HepG2 (cell line): Measurements from ENCODE around the gene TUBB4A. TPM values are rescaled to one million over a fixed set of nuclear protein-coding genes. Genes with fewer than 3 reads are reported as not detected.
A peak's percentile ranks its signal among the peaks of the same experiment; 100 is the strongest.

Experiments
- ATAC-seq: fragments of 200-7000 bp; cut with Tn5 transposase; 3 replicates; pipeline ENCODE4 v1.9.1; 2020; ENCODE audit warnings: mild to moderate bottlenecking, moderate library complexity
- BruUV-seq: library from RNA; stranded (reverse); fragments of 400-500 nt; replicated peaks from 2 replicates; lab custom pipeline; 2021; lab: Mats Ljungman, UMichigan
- CTCF ChIA-PET: fragments of 300-600 bp; formaldehyde crosslinking; extraction: SDS; loops from one replicate; lab custom pipeline; 2021; ENCODE audit warnings: low total read pairs, inconsistent platforms, low intra/inter-chr PET ratio; lab: Yijun Ruan, JAX
- POLR2A ChIA-PET: fragments of 350-600 bp; sonication (Branson Sonifier 250); formaldehyde crosslinking; loops from one replicate; lab custom pipeline; 2020; ENCODE audit warnings: antibody characterized with exemption, inconsistent platforms; lab: Yijun Ruan, JAX
- DNase-seq: peaks from one replicate; pipeline ENCODE4 v3.0.0-alpha.2; 2015; ENCODE audit warnings: low spot score
- FAIRE-seq: peaks from 3 replicates; lab custom pipeline; 2011; peaks lifted over from hg19 to GRCh38; lab: Jason Lieb, UNC
- H2AFZ ChIP-seq: one replicate; pipeline ENCODE4 v1.6.1; 2011; ENCODE audit warnings: low read length, inconsistent platforms
- H3K27ac ChIP-seq: fragments of 300-600 bp; 3 replicates; pipeline ENCODE4 v1.8.0; 2011; ENCODE audit warnings: mixed run types, mild to moderate bottlenecking, mixed read lengths, low read length, inconsistent platforms; ENCODE audit not compliant: insufficient read depth; ENCODE audit errors: extremely low read length
- H3K27me3 ChIP-seq, 2 experiments: fragments of 200-600 bp in 1 of 2; 2 replicates in 1 of 2; 3 replicates in 1 of 2; pipeline versions ENCODE4 v1.6.0 to v1.8.0; 2011; ENCODE audit warnings: low read length in 2 of 2, mild to moderate bottlenecking in 2 of 2, moderate library complexity in 2 of 2, inconsistent platforms in 1 of 2; ENCODE audit not compliant: insufficient read depth in 2 of 2, control insufficient read depth in 1 of 2
- H3K36me3 ChIP-seq, 2 experiments: fragments of 200-600 bp in 1 of 2; replicated peaks in 1 of 2; 2 replicates in 1 of 2; 3 replicates in 1 of 2; pipeline versions ENCODE4 v1.5.1 to v1.8.0; 2011; ENCODE audit warnings: low read length in 2 of 2, inconsistent platforms in 1 of 2; ENCODE audit not compliant: insufficient read depth in 2 of 2, control insufficient read depth in 1 of 2
- H3K4me1 ChIP-seq: 2 replicates; pipeline ENCODE4 v1.5.1; 2012; ENCODE audit warnings: low read length, inconsistent platforms; ENCODE audit not compliant: insufficient read depth
- H3K4me2 ChIP-seq: 2 replicates; pipeline ENCODE4 v1.6.0; 2011; ENCODE audit warnings: low read depth, low read length, inconsistent platforms
- H3K4me3 ChIP-seq, 3 experiments: fragments of 200-600 bp in 1 of 3; sonication (generic), shearing (Covaris generic) in 1 of 3; replicated peaks in 1 of 3; 2 replicates each; pipeline ENCODE4 v1.5.1; 2011 to 2016; ENCODE audit warnings: low read length in 3 of 3, inconsistent platforms in 2 of 3, low read depth in 2 of 3, mild to moderate bottlenecking in 2 of 3, control low read depth in 1 of 3, mixed read lengths in 1 of 3; ENCODE audit not compliant: insufficient read depth in 1 of 3
- H3K79me2 ChIP-seq: one replicate; pipeline ENCODE4 v1.6.1; 2011; ENCODE audit warnings: low read length, inconsistent platforms; ENCODE audit not compliant: insufficient read depth
- H3K9ac ChIP-seq: 2 replicates; pipeline ENCODE4 v1.6.0; 2011; ENCODE audit warnings: mild to moderate bottlenecking, low read depth, low read length, inconsistent platforms; ENCODE audit not compliant: insufficient read depth
- H3K9me3 ChIP-seq: 2 replicates; pipeline ENCODE4 v1.5.1; 2012; ENCODE audit warnings: mild to moderate bottlenecking, low read length
- H4K20me1 ChIP-seq: 2 replicates; pipeline ENCODE4 v1.6.0; 2011; ENCODE audit warnings: inconsistent platforms, mild to moderate bottlenecking, low read length, moderate library complexity; ENCODE audit not compliant: insufficient read depth
- ELF3 ChIP-seq: IDR thresholded peaks from 2 replicates; pipeline ENCODE4 v1.6.1; 2016; ENCODE audit warnings: missing genetic modification reagents, missing compliant biosample characterization
- FOXA1 ChIP-seq, 2 experiments: fragments of 450-650 bp in 1 of 2; sonication (generic) in 1 of 2; formaldehyde crosslinking in 1 of 2; IDR thresholded peaks; 2 replicates each; pipeline versions ENCODE4 v1.4.0 to v1.6.1; 2016 to 2020; ENCODE audit warnings: missing genetic modification reagents in 1 of 2
- IKZF1 ChIP-seq: fragments of 450-650 bp; IDR thresholded peaks from 2 replicates; pipeline ENCODE4 v1.7.1; 2016
- RCOR2 ChIP-seq: IDR thresholded peaks from 2 replicates; pipeline ENCODE4 v1.6.1; 2016; ENCODE audit warnings: missing biosample characterization, missing genetic modification reagents
- ZBTB3 ChIP-seq: sonication (generic); formaldehyde crosslinking; IDR thresholded peaks from 2 replicates; pipeline ENCODE4 v1.4.0; 2020; ENCODE audit warnings: low read depth, mild to moderate bottlenecking, moderate library complexity, missing genetic modification reagents, borderline replicate concordance
- ZFP36L1 ChIP-seq: sonication (generic); formaldehyde crosslinking; IDR thresholded peaks from 2 replicates; pipeline ENCODE4 v1.8.0; 2022; ENCODE audit warnings: mild to moderate bottlenecking, missing genetic modification reagents, moderate library complexity
- ZFP90 ChIP-seq: sonication (generic); formaldehyde crosslinking; IDR thresholded peaks from 2 replicates; pipeline ENCODE4 v1.8.0; 2022; ENCODE audit warnings: missing genetic modification reagents, mild to moderate bottlenecking, inconsistent platforms, borderline replicate concordance
- ZMYM3 ChIP-seq: sonication (generic); formaldehyde crosslinking; IDR thresholded peaks from 2 replicates; pipeline ENCODE4 v1.5.1; 2020; ENCODE audit warnings: mild to moderate bottlenecking, missing genetic modification reagents
- ZNF335 ChIP-seq: sonication (generic); formaldehyde crosslinking; IDR thresholded peaks from 2 replicates; pipeline ENCODE4 v1.4.0; 2020; ENCODE audit warnings: missing genetic modification reagents
- ZNF709 ChIP-seq: sonication (generic); formaldehyde crosslinking; IDR thresholded peaks from 2 replicates; pipeline ENCODE4 v1.5.0; 2020; ENCODE audit warnings: mild to moderate bottlenecking, missing genetic modification reagents
- WGBS: methylation state at CpG from one replicate; pipeline ENCODE4 v1.1.6; 2017; ENCODE audit warnings: low lambda C conversion rate; 5-methylcytosine and 5-hydroxymethylcytosine counted together
- in situ Hi-C: cut with HindIII; loops from 2 replicates; pipeline ENCODE4 v1.10.0; 2017; ENCODE audit warnings: low pct_unique_long_range_greater_than_20kb; ENCODE audit not compliant: extremely low pct_ligation_motif_present
- intact Hi-C: fragments of 100-400 bp; cut with micrococcal nuclease; formaldehyde crosslinking; loops from one replicate; pipeline ENCODE4 v1.10.0; 2022; ENCODE audit not compliant: unreplicated experiment
- polyA plus RNA-seq, 8 experiments: library from polyadenylated mRNA; depleted of rRNA in 3 of 8; stranded (reverse) in 7 of 8; unstranded in 1 of 8; fragments of >200 nt; fragmentation: Illumina TruSeq in 4 of 8; extraction: Trizol in 4 of 8; gene quantifications; 2 replicates each; pipeline versions ENCODE4 v1.2.1 to v1.2.3, GENCODE V29; 2011 to 2016; ENCODE audit warnings: low read depth in 4 of 8, missing spikeins in 1 of 8, mixed read lengths in 1 of 8; ENCODE audit not compliant: insufficient read depth in 1 of 8
- total RNA-seq, 5 experiments: library from RNA; depleted of rRNA; stranded (reverse); fragments of >200 nt; fragmentation: Illumina TruSeq; extraction: Trizol; gene quantifications; 2 replicates each; pipeline ENCODE4 v1.2.3, GENCODE V29; 2016; ENCODE audit warnings: low read depth in 1 of 5
- TF ChIP-seq, protein P1 (sequence below): sonication (generic); formaldehyde crosslinking; IDR thresholded peaks from 2 replicates; pipeline ENCODE4 v1.5.0; 2020; ENCODE audit warnings: mild to moderate bottlenecking, missing genetic modification reagents
- TF ChIP-seq, protein P2 (sequence below): sonication (generic); formaldehyde crosslinking; IDR thresholded peaks from 2 replicates; pipeline ENCODE4 v1.5.1; 2020; ENCODE audit warnings: mild to moderate bottlenecking, missing genetic modification reagents, moderate library complexity

The TUBB4A gene
- total and polyA plus RNA-seq, 2 of the 13 experiments (the other 11 are each of a cell fraction or from before 2014, with no cell fraction given), result not detected

DNA sequence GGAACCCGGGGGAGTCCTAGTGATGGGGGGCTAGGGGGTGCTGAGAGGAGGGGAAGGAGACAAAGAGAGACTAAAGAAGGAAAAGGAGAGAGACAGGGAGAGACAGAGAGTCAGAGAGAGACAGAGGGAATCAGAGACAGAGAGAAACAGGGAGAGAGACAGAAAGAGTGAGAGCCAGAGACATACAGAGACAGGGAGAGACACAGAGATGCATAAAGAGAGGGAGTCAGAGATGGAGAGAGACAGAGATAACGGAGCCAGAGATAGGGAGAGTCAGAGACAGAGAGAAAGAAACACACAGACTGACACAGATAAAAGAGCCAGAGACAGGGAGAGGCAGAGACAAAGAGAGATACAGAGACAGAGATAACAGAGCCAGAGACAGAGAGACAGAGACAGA, 27.2 kb upstream of the TUBB4A start:
- no peak overlapping the region for H3K27ac ChIP-seq
- ATAC-seq, result no peak
- no peak overlapping the region for H2AFZ ChIP-seq
- peaks cover 0 to 14% of the 10 kb centered on the region in 2 experiments; a peak in 3 of 5 replicates for H3K27me3 ChIP-seq
- H3K4me2 ChIP-seq, result peak overlapping the region; percentile 33; the same call in 1 of the 2 replicates
- H3K4me1 ChIP-seq, result peaks cover 47% of the 10 kb centered on the region
- H3K79me2 ChIP-seq, result no peaks in the 10 kb centered on the region
- no TSS peak for BruUV-seq
- H4K20me1 ChIP-seq, result no peaks in the 10 kb centered on the region
- intact Hi-C loops, result no loop called here
- DNase-seq, result no peak
- H3K4me3 ChIP-seq, result no peak overlapping the region
- no peak for FAIRE-seq
- no peaks in the 10 kb centered on the region for H3K36me3 ChIP-seq
- TF ChIP-seq ZNF709 (CRISPR knock-in tag) (no peak), ZNF335 (CRISPR knock-in tag) (0 out of 2 replicates have a peak, but pooled peaks have one; percentile 9), ZBTB3 (CRISPR knock-in tag) (no peak)
- no peak overlapping the region for H3K9ac ChIP-seq
- CTCF ChIA-PET, result no interaction called here
- POLR2A ChIA-PET, result no interaction called here
- in situ Hi-C loops, result no loop called here
- WGBS, result 42% methylated on average over 2 of the region's 2 CpGs
- no peaks in the 10 kb centered on the region for H3K9me3 ChIP-seq

DNA sequence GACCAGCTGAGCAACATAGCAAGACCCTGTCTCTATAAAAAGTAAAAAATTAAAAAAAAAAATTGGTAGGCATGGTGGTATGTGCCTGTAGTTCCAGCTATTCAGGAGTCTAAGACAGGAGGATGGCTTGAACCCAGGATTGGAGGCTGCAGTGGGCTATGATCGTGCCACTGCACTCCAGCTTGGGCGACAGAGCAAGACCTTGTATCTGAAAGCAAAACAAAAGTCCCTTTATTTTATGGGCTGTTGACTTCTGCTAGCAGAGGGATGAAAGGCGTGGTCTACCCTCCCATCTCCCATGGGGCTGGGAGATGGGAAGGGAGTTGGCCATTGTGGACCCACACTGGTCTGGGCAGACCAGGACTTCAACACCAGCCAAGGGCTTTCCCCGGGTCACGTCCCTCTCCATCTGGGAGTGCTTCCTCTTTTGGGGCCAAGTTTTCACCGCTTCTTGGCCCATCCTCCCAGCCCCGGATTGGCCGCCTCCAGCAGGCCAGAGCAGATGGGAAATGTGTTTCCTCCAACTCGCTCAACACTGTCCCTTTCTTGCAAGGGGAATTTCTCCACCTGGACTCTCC, 26.5 kb upstream of the TUBB4A start:
- ATAC-seq (peak; percentile 59), FAIRE-seq (no peak), DNase-seq (peak; percentile 60)
- WGBS, result 25% methylated on average over 7 of the region's 9 CpGs
- in situ Hi-C loops (no loop called here), intact Hi-C loops (no loop called here)
- H3K4me1 ChIP-seq, result peaks cover 47% of the 10 kb centered on the region
- no peak overlapping the region; a peak in 1 of 6 replicates for H3K4me3 ChIP-seq
- ChIA-PET POLR2A (no interaction called here), CTCF (no interaction called here)
- peak overlapping the region; percentile 33; the same call in 1 of the 2 replicates for H3K4me2 ChIP-seq
- H4K20me1 ChIP-seq, result no peaks in the 10 kb centered on the region
- H3K36me3 ChIP-seq, result no peaks in the 10 kb centered on the region
- H3K9me3 ChIP-seq, result no peaks in the 10 kb centered on the region
- no peak overlapping the region for H2AFZ ChIP-seq
- H3K27ac ChIP-seq, result no peak overlapping the region
- peaks cover 0 to 14% of the 10 kb centered on the region in 2 experiments; a peak in 3 of 5 replicates for H3K27me3 ChIP-seq
- no TSS peak for BruUV-seq
- no peaks in the 10 kb centered on the region for H3K79me2 ChIP-seq
- no peak overlapping the region for H3K9ac ChIP-seq
- TF ChIP-seq ZFP90 (peak; percentile 92), ZFP36L1 (CRISPR knock-in tag) (no peak), IKZF1 (no peak), FOXA1 (IDR thresholded peaks at IDR 0.05) (no peak), FOXA1 (CRISPR knock-in tag; IDR thresholded peaks at IDR 0.05) (0 out of 2 replicates have a peak, but pooled peaks have one; percentile 28), RCOR2 (peak; percentile 75), ZMYM3 (CRISPR knock-in tag) (0 out of 2 replicates have a peak, but pooled peaks have one; percentile 22), ELF3 (CRISPR knock-in tag) (0 out of 2 replicates have a peak, but pooled peaks have one; percentile 29)
- TF ChIP-seq, protein P1, sequence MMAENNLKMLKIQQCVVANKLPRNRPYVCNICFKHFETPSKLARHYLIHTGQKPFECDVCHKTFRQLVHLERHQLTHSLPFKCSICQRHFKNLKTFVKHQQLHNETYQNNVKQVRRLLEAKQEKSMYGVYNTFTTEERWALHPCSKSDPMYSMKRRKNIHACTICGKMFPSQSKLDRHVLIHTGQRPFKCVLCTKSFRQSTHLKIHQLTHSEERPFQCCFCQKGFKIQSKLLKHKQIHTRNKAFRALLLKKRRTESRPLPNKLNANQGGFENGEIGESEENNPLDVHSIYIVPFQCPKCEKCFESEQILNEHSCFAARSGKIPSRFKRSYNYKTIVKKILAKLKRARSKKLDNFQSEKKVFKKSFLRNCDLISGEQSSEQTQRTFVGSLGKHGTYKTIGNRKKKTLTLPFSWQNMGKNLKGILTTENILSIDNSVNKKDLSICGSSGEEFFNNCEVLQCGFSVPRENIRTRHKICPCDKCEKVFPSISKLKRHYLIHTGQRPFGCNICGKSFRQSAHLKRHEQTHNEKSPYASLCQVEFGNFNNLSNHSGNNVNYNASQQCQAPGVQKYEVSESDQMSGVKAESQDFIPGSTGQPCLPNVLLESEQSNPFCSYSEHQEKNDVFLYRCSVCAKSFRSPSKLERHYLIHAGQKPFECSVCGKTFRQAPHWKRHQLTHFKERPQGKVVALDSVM (CRISPR knock-in tag), result peak; percentile 94
- TF ChIP-seq, protein P2, sequence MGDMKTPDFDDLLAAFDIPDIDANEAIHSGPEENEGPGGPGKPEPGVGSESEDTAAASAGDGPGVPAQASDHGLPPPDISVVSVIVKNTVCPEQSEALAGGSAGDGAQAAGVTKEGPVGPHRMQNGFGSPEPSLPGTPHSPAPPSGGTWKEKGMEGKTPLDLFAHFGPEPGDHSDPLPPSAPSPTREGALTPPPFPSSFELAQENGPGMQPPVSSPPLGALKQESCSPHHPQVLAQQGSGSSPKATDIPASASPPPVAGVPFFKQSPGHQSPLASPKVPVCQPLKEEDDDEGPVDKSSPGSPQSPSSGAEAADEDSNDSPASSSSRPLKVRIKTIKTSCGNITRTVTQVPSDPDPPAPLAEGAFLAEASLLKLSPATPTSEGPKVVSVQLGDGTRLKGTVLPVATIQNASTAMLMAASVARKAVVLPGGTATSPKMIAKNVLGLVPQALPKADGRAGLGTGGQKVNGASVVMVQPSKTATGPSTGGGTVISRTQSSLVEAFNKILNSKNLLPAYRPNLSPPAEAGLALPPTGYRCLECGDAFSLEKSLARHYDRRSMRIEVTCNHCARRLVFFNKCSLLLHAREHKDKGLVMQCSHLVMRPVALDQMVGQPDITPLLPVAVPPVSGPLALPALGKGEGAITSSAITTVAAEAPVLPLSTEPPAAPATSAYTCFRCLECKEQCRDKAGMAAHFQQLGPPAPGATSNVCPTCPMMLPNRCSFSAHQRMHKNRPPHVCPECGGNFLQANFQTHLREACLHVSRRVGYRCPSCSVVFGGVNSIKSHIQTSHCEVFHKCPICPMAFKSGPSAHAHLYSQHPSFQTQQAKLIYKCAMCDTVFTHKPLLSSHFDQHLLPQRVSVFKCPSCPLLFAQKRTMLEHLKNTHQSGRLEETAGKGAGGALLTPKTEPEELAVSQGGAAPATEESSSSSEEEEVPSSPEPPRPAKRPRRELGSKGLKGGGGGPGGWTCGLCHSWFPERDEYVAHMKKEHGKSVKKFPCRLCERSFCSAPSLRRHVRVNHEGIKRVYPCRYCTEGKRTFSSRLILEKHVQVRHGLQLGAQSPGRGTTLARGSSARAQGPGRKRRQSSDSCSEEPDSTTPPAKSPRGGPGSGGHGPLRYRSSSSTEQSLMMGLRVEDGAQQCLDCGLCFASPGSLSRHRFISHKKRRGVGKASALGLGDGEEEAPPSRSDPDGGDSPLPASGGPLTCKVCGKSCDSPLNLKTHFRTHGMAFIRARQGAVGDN, result peak; percentile 23; the same call in 1 of the 2 replicates
